Measurements from ENCODE around the gene TMEM239.
A peak's percentile ranks its signal among the peaks of the same experiment; 100 is the strongest.
"Not testable (repeated sequence)": the region's sequence is repeated elsewhere in the genome, so short reads cannot be mapped to it uniquely, and the experiment has no call there.

TMEM239 gene

GRCh38 chr20:2799688-2800520 lies 16.3 kb upstream of the TMEM239 start:
- DNase-seq (ENCODE audit: low spot score), result no peak
- no peak for FAIRE-seq

- no peak for FAIRE-seq
- DNase-seq (ENCODE audit: low spot score), result no peak
Measured at GRCh38 chr20:2800521-2801285, 15.5 kb upstream of the TMEM239 start, which contains the start of gene CPXM1. Gene CPXM1 (minus strand): TSS chr20:2800627. CDS start chr20:2800572, 55 bp downstream.

GRCh38 chr20:2801286-2801728 lies 14.9 kb upstream of the TMEM239 start:
- DNase-seq (ENCODE audit: low spot score) (no peak), FAIRE-seq (no peak)

- FAIRE-seq (no peak), DNase-seq (ENCODE audit: low spot score) (no peak)
Measured at GRCh38 chr20:2804041-2804828, 11.9 kb upstream of the TMEM239 start.

- DNase-seq (ENCODE audit: low spot score), result no peak
- FAIRE-seq, result no peak
Measured at GRCh38 chr20:2804852-2805688, 11.1 kb upstream of the TMEM239 start.

- no peak for FAIRE-seq
Measured at GRCh38 chr20:2805689-2806350, 10.3 kb upstream of the TMEM239 start.

GRCh38 chr20:2806351-2806701 lies 9.8 kb upstream of the TMEM239 start:
- DNase-seq (ENCODE audit: low spot score) (no peak), FAIRE-seq (no peak)

More at GRCh38 chr20:2805689-2806350, 10.3 kb upstream of the TMEM239 start:
- DNase-seq (ENCODE audit: low spot score), result no peak

GRCh38 chr20:2807019-2807418 lies 9.1 kb upstream of the TMEM239 start:
- FAIRE-seq, result no peak
- no peak for DNase-seq (ENCODE audit: low spot score)

- not testable (repeated sequence) for FAIRE-seq; DNase-seq (ENCODE audit: low spot score)
Measured at GRCh38 chr20:2807929-2808328, 8.2 kb upstream of the TMEM239 start.

GRCh38 chr20:2809690-2810089 lies 6.5 kb upstream of the TMEM239 start:
- no peak for DNase-seq (ENCODE audit: low spot score)
- FAIRE-seq, result no peak

- DNase-seq (ENCODE audit: low spot score) (no peak), FAIRE-seq (no peak)
Measured at GRCh38 chr20:2812189-2812588, 4.0 kb upstream of the TMEM239 start.

- FAIRE-seq, result no peak
- DNase-seq (ENCODE audit: low spot score), result no peak
Measured at GRCh38 chr20:2814076-2814475, 2.1 kb upstream of the TMEM239 start.

GRCh38 chr20:2814587-2815051 lies 1.5 kb upstream of the TMEM239 start, which contains the start of gene C20orf141:
Gene C20orf141 (plus strand): TSS chr20:2814987. CDS start chr20:2815185, 198 bp downstream.
- peak; percentile 73 for DNase-seq (ENCODE audit: low spot score)

GRCh38 chr20:2815242-2815900 lies 793 bp upstream of the TMEM239 start:
- FAIRE-seq, result no peak

More at GRCh38 chr20:2814587-2815051, 1.5 kb upstream of the TMEM239 start, which contains the start of gene C20orf141:
- no peak for FAIRE-seq

GRCh38 chr20:2816583-2817340 lies 598 bp downstream of the TMEM239 start:
- FAIRE-seq, result no peak
- no peak for DNase-seq (ENCODE audit: low spot score)

More at GRCh38 chr20:2815242-2815900, 793 bp upstream of the TMEM239 start:
- no peak for DNase-seq (ENCODE audit: low spot score)

- DNase-seq (ENCODE audit: low spot score), result no peak
- no peak for FAIRE-seq
Measured at GRCh38 chr20:2817341-2817726, 1.2 kb downstream of the TMEM239 start.

GRCh38 chr20:2817891-2818595 lies 1.9 kb downstream of the TMEM239 start:
- no peak for DNase-seq (ENCODE audit: low spot score)
- FAIRE-seq, result no peak
